SIG-M5 treated with dmso at 0.1 percent for 504 hours (cell line): ENCODE results near the gene KRT76.
A peak's percentile ranks its signal among the peaks of the same experiment; 100 is the strongest.

Source experiments
- DNase-seq: peaks from one replicate; lab custom pipeline; 2025; ENCODE audit not compliant: unreplicated experiment; lab: John Stamatoyannopoulos, UW

Gene KRT76

DNA sequence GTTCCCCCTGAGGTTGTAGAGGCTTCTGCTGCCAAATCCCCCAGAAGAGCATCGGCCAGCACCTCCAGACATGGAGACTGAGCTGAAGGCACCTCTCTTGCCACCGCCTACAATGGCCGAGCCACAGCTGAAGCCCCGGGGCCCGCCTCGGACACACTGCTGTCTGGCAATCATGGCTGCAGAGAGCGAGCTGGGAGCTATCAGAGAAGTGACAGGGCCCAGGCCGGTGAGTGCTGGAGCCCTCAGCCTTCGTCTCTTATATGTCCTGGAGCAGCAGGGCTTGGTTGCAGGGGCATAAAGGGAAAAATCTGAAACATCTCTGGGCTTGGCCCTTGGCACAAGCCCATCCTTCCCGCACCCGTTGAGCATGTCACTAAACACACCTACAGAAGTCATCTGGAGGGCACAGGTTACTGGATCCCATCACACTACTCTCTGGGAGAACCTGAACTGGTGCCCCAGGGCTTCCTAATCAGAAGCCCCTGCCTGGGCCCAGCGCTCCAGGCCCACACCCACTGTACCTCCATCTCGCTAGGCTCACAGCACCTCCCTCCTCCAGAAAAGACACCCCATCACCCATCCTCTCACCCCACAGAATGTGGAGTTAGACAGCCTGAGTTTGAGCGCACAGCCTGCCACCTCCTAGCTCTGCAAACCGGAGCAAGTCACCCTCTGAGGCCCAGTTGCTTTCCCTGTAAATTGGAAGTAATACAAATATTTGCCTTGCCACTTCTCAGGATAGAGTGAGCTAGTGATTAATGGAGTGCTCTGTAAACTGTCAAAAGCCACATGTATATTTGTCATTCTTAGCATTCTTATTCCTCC is 37.0 kb upstream of the KRT76 start, which contains the start of gene KRT4:
KRT4 (minus strand) TSS at position 232 of the 825 bp plus-strand sequence; CDS start at position 174, 58 bp downstream.
- peak; percentile 26 for DNase-seq

GRCh38 chr12:52813203-52813819 is 36.2 kb upstream of the KRT76 start:
- no peak for DNase-seq

DNA sequence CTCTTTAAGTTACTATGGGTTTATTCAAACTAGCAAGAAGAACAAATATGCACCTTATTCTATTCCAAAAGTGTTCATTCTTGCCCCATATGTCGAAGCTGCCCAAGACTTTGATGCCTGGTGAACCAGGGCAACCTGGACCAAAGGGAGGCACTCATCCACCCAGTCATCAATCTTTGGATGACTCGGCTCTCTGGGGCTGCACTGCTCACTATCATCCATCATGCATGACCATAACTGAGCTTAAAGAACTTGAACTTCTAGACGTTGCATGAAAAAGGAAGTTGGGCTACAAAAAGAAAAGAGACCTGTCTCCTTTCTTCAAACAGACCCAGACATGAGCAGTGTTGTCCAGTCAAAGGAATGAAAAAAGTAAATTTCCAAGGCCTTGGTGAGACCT is 35.6 kb upstream of the KRT76 start:
- DNase-seq: no peak

GRCh38 chr12:52812073-52812400 is 34.9 kb upstream of the KRT76 start:
- no peak for DNase-seq

- no peak for DNase-seq
These were observed 34.3 kb upstream of the KRT76 start for GRCh38 chr12:52811191-52812072.

- DNase-seq: no peak
These were observed 33.4 kb upstream of the KRT76 start for GRCh38 chr12:52810554-52810953.

- no peak for DNase-seq
These were observed 32.0 kb upstream of the KRT76 start for GRCh38 chr12:52809166-52809565.

DNA sequence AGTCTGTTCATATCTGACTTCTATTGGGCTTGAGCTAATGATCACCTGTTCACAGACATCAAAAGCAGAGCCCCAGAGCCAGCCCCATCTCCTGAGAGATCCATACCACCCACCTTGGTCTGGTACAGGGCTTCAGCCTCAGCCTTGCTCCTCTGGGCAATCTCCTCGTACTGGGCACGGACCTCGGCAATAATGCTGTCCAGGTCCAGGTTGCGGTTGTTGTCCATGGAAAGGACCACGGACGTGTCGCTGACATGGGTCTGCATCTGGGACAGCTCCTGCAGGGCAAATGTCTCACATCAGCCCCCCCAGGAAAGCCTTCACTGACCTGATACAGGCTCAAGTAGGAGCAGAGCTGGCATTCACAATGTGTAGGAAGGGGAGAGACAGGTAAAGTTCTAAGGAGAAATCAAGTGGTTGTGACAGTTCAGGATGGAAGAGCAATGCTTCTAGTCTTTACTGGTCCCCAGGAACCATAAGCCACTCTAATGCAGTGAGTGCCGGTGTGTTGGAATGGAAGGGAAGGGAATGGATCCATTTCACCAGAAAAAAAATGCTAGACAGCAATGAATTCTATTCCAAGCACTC is 31.5 kb upstream of the KRT76 start:
- DNase-seq: no peak

DNA sequence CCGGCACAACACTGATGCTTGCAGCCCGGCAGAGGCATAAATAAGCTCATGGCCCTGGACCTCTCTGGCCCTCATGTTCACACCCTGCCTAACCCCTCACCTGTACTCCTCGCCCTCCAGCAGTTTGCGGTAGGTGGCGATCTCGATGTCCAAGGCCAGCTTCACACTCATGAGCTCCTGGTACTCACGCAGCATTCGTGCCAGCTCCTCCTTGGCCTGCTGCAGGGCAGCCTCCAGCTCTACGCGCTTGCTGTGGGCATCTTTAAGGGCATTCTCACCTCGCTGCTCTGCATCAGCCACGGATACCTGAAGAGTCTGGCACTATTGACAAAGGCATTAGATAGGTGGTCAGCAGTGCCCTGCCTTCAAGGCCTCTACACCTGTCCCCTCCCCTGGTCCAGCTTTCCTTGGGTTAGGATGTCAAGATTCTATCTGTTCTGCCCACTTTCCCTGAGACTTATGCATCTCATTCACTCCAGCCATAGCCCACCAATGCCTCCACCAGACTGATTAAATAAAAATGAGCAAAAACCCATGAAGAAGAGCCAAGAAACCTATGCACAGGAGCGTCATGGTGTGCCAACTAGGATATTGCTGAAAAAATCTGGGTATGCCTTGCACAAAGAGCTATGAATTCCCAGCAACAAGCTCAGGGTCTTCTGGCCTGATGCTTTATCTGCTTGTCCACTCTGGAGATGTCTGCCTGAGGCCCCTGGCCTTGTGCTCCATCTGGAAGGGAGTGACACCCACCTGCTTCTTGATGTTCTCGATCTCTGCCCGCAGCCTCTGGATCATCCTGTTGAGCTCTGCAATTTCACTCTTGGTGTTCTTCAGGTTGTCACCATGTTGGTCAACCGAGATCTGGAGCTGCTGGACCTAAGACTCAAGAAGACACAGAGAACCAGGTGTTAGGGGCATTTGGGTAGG is 30.7 kb upstream of the KRT76 start:
- no peak for DNase-seq

- no peak for DNase-seq
These were observed 29.8 kb upstream of the KRT76 start for GRCh38 chr12:52806821-52807543.

DNA sequence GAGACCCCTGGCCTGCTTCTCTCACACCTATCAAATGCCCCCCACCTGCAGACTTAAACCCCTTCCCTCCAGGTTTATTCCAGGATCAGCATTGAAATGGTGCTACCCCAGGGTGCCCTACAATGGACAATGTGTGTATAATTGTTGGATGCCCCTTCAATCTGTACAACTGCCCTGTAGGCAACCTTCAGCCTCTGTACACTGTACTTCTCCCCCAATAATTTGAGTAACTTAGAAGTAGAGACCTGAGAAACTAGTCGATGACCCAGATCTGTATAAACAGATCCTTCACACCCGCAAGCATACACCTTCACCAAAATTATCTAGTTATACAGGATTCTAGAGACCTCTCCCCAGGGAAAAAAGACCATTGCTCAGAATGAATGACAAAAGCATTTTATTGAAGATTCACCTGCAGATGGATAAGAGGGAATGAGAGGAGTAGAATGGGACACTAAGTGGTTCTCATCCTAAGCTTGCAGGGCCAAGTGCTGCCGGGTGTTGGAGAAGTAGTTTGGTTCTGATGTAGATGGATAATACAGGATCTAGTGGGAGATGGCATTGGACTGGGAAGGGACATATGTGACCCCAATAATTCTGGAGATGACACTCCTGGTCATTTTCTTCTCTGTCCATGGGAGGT is 29.1 kb upstream of the KRT76 start:
- no peak for DNase-seq

- DNase-seq: no peak
These were observed 28.6 kb upstream of the KRT76 start for GRCh38 chr12:52805739-52806138.

DNA sequence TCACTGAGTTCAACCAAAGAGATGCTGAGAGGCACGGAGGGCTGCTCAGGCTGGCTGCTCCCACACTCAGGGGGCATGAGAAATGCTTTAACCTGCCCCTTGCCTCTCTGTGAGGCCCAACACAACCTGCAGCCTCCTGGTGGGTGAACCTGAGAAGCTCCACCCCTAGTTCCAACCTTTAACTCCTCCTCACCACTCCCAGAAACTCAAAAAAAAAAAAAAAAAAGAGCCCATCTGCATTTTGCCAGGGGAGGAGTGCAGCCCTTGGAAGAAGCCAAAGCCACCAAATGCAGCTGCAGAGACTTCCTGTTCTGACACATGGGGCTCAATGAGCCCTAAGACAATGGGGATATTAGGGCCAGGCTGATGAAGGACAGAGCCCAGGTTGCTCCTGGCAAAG is 27.9 kb upstream of the KRT76 start:
- DNase-seq: no peak

DNA sequence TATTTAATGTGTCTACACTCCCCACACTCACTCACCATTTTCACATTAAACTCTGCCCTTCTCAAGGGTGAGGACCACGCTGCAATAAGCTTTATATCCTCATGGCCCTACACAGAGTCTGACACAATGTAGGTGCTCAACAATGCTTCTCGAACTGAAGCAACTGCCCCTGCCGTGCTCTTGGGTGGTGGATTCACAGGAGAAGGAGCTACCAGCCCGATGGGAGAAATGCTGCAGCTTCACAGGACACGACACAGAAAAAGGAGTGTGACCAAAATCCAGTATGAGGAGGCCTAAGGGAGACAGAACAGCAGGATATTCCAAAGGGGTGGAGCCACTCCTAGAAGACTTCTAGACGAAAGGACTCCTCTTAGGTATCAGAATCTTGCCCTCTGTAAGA is 25.3 kb upstream of the KRT76 start:
- no peak for DNase-seq

GRCh38 chr12:52801773-52802172 is 24.6 kb upstream of the KRT76 start:
- DNase-seq: no peak

- no peak for DNase-seq
These were observed 23.2 kb upstream of the KRT76 start for GRCh38 chr12:52800259-52800917.

DNA sequence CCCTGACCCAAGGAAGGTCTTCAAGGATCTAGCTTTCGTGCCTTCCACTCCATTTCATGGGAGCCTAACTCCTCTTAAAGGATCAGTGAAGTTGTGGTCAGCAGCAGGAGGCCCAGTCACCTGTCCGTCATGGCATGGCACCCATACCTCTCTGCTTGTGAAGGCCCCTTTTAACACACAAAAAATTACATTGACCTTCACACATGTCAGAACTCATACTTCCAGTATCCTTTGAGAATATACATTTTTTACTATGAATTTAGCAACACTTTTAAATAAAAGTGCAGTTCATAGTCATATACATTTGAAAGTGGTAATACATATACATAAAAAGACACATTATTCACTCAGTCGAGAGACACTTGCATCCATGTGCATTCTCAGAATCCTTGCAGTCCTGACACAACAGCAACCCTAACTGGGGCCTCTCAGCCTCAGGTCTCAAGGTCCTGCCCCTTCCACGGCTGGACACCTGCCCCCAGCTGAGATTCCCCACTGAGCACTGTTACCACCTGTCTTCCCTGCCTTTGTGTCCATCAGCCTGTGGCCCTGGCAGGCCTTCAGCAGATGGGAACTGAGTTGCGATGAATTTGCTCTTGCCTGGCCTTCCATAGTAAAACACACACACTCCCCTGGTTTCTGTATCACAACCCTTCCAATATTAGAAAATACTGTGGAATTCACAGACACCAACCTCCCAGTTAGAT is 22.5 kb upstream of the KRT76 start:
- DNase-seq: no peak
